Stomach (tissue), 9 donors: ENCODE results near the gene NPIPB6. TPM values are rescaled to one million over a fixed set of nuclear protein-coding genes. Genes with fewer than 3 reads are reported as not detected.

Experiments used
- DNase-seq, 2 donors: peaks; one replicate each; pipeline versions ENCODE4 v3.0.0 to v3.0.0-alpha.2; 2013 to 2019
- H3K27ac ChIP-seq, 5 donors: fragments of 200-600 bp in 4 of 5; sonication (generic) in 4 of 5; one replicate each; pipeline ENCODE4 v1.5.1; 2013 to 2019; ENCODE audit warnings: mild to moderate bottlenecking in 1 of 5, moderate library complexity in 1 of 5
- H3K27me3 ChIP-seq, 3 donors: fragments of 200-600 bp; sonication (generic); one replicate each; pipeline ENCODE4 v1.5.1; 2017 to 2019; ENCODE audit warnings: mixed run types in 1 of 3
- H3K36me3 ChIP-seq, 4 donors: fragments of 200-600 bp; sonication (generic); 1 replicate in 3 of 4; 2 replicates in 1 of 4; pipeline ENCODE4 v1.5.1; 2016 to 2019
- H3K4me1 ChIP-seq, 4 donors: fragments of 200-600 bp; sonication (generic); one replicate each; pipeline ENCODE4 v1.5.1; 2016 to 2019
- H3K4me3 ChIP-seq, 4 donors: fragments of 200-600 bp; sonication (generic) in 3 of 4; one replicate each; pipeline ENCODE4 v1.5.1; 2016 to 2019; ENCODE audit warnings: mild to moderate bottlenecking in 1 of 4
- H3K9me3 ChIP-seq, 4 donors: fragments of 200-600 bp; sonication (generic); one replicate each; pipeline ENCODE4 v1.5.1; 2016 to 2019
- EP300 ChIP-seq: sonication (generic); formaldehyde crosslinking; IDR thresholded peaks from one replicate; pipeline ENCODE4 v1.6.1; 2017; ENCODE audit warnings: antibody characterized with exemption
- POLR2A ChIP-seq, 4 donors: fragments of 450-650 bp; IDR thresholded peaks; one replicate each; pipeline ENCODE4 v1.6.1; 2016; ENCODE audit warnings: antibody characterized with exemption in 4 of 4, control low read depth in 2 of 4, mild to moderate bottlenecking in 1 of 4, moderate library complexity in 1 of 4
- POLR2AphosphoS5 ChIP-seq, 3 donors: sonication (generic); formaldehyde crosslinking; IDR thresholded peaks; one replicate each; pipeline ENCODE4 v1.6.1; 2016; ENCODE audit warnings: antibody characterized with exemption in 3 of 3
- WGBS, 5 donors: extraction: QIAGEN DNeasy Blood & Tissue Kit in 3 of 5; methylation state at CpG; one replicate each; pipeline versions ENCODE4 v1.1.5 to v1.1.7; 2013 to 2018; 5-methylcytosine and 5-hydroxymethylcytosine counted together
- intact Hi-C: fragments of 100-400 bp; cut with DNase I; formaldehyde crosslinking; loops from one replicate; pipeline ENCODE4 v1.15.1; 2023; ENCODE audit warnings: low total_unique reads
- polyA plus RNA-seq, 3 donors: library from polyadenylated mRNA; stranded (reverse); fragments of 200-250 nt; gene quantifications; one replicate each; pipeline ENCODE4 v1.2.3, GENCODE V29; 2013
- total RNA-seq, 5 donors: library from RNA; depleted of rRNA; stranded (reverse); fragments of >200 nt; gene quantifications; one replicate each; pipeline versions ENCODE4 v1.1.0 to v1.2.3, GENCODE V29; 2014 to 2016
- TF ChIP-seq, protein P1 (sequence below), 7 experiments: fragments of 450-650 bp in 4 of 7; fragments of 200-600 bp in 3 of 7; sonication (generic) in 3 of 7; IDR thresholded peaks; one replicate each; pipeline ENCODE4 v1.5.1; 2016 to 2019; ENCODE audit warnings: antibody characterized with exemption in 7 of 7, control low read depth in 2 of 7, mild to moderate bottlenecking in 1 of 7
- donor health status: healthy with polysubstance abuse.
- donor health status: Bipolar disorder and iron deficiency.
- donor health status: healthy.

The NPIPB6 gene
- total and polyA plus RNA-seq, 8 donors = 1.8 to 6.8 (median 2.3) TPM; not detected in 5

DNA sequence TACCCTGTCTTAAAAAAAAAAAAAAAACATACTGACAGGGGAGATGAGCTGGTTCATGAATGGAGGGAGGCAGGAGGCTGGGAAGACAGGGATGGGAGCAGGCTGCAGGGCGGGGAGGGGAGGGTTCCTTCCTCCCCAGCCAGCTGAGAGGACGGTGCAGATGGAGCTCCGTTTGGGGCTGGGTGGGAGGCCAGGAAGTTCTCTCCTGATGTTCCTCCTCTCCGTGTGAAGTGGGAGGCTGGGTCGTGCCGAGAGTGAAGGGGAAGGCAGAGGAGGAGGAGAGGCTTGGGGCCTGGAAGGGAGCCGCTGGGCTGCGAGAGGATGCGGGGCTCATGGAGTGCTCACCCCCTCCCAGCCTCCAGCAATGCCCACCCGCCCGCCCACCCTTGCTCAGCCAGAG is 49.7 kb downstream of the NPIPB6 start:
- Histone ChIP-seq H3K27me3 (peaks cover 0 to 11% (median 0%) of the 10 kb centered on the region in 3 donors), H3K36me3 (no peaks in the 10 kb centered on the region), H3K9me3 (no peaks in the 10 kb centered on the region), H3K4me1 (no peaks in the 10 kb centered on the region), H3K4me3 (no peak overlapping the region), H3K27ac (no peak overlapping the region)
- intact Hi-C loops = no loop called here
- WGBS, 5 donors = 70 to 85% (median 76%) methylated on average over 11 of the region's 11 CpGs
- TF ChIP-seq EP300 (no peak), POLR2A (IDR thresholded peaks at IDR 0.05) (no peak), POLR2AphosphoS5 (IDR thresholded peaks at IDR 0.05) (no peak)
- TF ChIP-seq, protein P1, sequence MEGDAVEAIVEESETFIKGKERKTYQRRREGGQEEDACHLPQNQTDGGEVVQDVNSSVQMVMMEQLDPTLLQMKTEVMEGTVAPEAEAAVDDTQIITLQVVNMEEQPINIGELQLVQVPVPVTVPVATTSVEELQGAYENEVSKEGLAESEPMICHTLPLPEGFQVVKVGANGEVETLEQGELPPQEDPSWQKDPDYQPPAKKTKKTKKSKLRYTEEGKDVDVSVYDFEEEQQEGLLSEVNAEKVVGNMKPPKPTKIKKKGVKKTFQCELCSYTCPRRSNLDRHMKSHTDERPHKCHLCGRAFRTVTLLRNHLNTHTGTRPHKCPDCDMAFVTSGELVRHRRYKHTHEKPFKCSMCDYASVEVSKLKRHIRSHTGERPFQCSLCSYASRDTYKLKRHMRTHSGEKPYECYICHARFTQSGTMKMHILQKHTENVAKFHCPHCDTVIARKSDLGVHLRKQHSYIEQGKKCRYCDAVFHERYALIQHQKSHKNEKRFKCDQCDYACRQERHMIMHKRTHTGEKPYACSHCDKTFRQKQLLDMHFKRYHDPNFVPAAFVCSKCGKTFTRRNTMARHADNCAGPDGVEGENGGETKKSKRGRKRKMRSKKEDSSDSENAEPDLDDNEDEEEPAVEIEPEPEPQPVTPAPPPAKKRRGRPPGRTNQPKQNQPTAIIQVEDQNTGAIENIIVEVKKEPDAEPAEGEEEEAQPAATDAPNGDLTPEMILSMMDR (IDR thresholded peaks at IDR 0.05) = no peak
- no peak for DNase-seq

DNA sequence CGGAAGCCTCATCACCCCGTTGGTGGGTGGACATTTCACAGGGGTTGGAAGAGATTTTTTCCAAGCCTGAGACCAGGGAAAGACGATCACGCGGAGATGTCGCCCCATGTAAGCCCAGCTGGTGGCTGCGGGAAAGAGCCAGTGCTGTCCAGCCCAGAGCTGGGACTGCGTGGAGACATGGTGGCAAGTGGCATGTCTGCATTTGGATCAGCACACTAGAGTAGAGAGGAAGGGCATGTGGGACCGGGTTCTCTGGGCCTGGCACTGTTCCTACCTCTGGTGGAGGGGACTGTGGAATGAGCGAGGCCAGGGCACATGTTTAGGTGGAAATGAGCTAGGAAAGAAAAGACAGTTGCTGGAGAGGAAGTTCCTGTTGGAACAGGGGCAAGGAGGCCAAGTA is 51.0 kb downstream of the NPIPB6 start:
- Histone ChIP-seq H3K4me3 (no peak overlapping the region), H3K36me3 (no peaks in the 10 kb centered on the region), H3K27me3 (peaks cover 0 to 11% (median 0%) of the 10 kb centered on the region in 3 donors), H3K4me1 (no peaks in the 10 kb centered on the region), H3K27ac (no peak overlapping the region), H3K9me3 (no peaks in the 10 kb centered on the region)
- no peak for DNase-seq
- intact Hi-C loops = no loop called here
- WGBS, 5 donors = 89 to 92% (median 90%) methylated on average over 3 to 10 of the region's 10 CpGs
- TF ChIP-seq, protein P1 (IDR thresholded peaks at IDR 0.05) = no peak
- TF ChIP-seq EP300 (no peak), POLR2AphosphoS5 (IDR thresholded peaks at IDR 0.05) (no peak), POLR2A (IDR thresholded peaks at IDR 0.05) (no peak)

DNA sequence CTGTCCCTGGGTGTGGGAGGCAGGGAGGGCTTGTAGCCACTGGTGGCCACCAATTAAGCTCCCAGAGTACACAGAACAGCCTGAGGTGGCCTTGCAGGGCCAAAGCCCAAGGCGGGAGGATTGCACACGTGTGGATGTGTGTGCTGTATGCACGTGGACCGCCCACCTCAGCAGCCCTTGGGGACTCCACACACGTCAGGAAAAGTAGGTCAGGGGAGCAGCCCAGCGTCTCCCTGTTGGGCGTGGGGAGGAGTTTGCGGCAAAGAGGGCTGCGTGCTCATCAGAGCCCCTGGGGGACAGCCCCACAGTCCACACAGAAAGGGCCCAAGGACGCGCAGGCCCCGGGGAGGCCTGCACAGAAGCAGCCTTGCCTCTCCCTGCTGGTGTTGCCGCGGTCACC is 51.4 kb downstream of the NPIPB6 start:
- H3K4me3 ChIP-seq = no peak overlapping the region
- TF ChIP-seq, protein P1 (IDR thresholded peaks at IDR 0.05) = no peak
- TF ChIP-seq POLR2A (IDR thresholded peaks at IDR 0.05) (no peak), EP300 (no peak), POLR2AphosphoS5 (IDR thresholded peaks at IDR 0.05) (no peak)
- WGBS, 5 donors = 83 to 91% (median 85%) methylated on average over 11 to 14 of the region's 14 CpGs
- H3K9me3 ChIP-seq = no peaks in the 10 kb centered on the region
- intact Hi-C loops = no loop called here
- H3K4me1 ChIP-seq = no peaks in the 10 kb centered on the region
- no peaks in the 10 kb centered on the region for H3K36me3 ChIP-seq
- H3K27me3 ChIP-seq = peaks cover 0 to 11% (median 0%) of the 10 kb centered on the region in 3 donors
- no peak overlapping the region for H3K27ac ChIP-seq
- DNase-seq = no peak

DNA sequence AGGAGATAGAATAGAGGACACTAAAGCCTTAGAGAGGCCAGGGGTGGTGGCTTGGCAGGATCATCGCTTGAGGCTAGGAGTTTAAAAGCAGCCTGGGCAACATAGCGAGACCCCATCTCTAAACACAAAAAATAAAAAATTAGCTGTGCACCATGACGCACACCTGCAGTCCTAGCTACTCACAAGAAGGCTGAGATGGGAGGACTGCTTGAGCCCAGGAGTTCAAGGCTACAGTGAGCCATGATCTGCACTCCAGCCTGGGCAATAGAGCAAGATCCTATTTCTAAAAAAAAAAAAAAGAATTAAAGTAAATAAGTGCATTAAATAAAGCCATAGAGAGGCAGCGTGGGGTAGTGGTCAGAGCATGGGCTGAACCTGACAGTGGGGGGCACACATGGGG is 51.9 kb downstream of the NPIPB6 start:
- intact Hi-C loops = no loop called here
- Histone ChIP-seq H3K36me3 (no peaks in the 10 kb centered on the region), H3K4me1 (no peaks in the 10 kb centered on the region), H3K9me3 (no peaks in the 10 kb centered on the region), H3K4me3 (no peak overlapping the region), H3K27me3 (peaks cover 0 to 8% (median 0%) of the 10 kb centered on the region in 3 donors), H3K27ac (no peak overlapping the region)
- 87 to 95% (median 95%) methylated on average over 4 of the region's 4 CpGs for WGBS, 5 donors
- TF ChIP-seq EP300 = no peak
- TF ChIP-seq POLR2AphosphoS5 (IDR thresholded peaks at IDR 0.05) = no peak
- TF ChIP-seq, protein P1 (IDR thresholded peaks at IDR 0.05) = no peak
- TF ChIP-seq POLR2A (IDR thresholded peaks at IDR 0.05) = no peak
- no peak for DNase-seq
